Prostate gland (tissue), 2 donors: ENCODE data around the gene PIP4P1.

Experiments
- CTCF ChIP-seq, 4 experiments: fragments of 200-600 bp in 2 of 4; fragments of 450-650 bp in 2 of 4; sonication (generic) in 2 of 4; IDR thresholded peaks; 1 replicate in 3 of 4; 2 replicates in 1 of 4; pipeline ENCODE4 v1.5.1; 2016 to 2019; ENCODE audit warnings: antibody characterized with exemption in 4 of 4, mild to moderate bottlenecking in 2 of 4, moderate library complexity in 2 of 4
- POLR2A ChIP-seq: fragments of 450-650 bp; IDR thresholded peaks from one replicate; pipeline ENCODE4 v1.6.1; 2016; ENCODE audit warnings: antibody characterized with exemption, mild to moderate bottlenecking

- TF ChIP-seq CTCF (IDR thresholded peaks at IDR 0.05): no peak
- no peak for TF ChIP-seq POLR2A
Measured at GRCh38 chr14:20492486-20492885, 31.3 kb upstream of the PIP4P1 start.
